Rectal smooth muscle tissue (tissue), 1 donor: ENCODE results near the gene TRMT1L.
"Not testable (repeated sequence)": the region's sequence is repeated elsewhere in the genome, so short reads cannot be mapped to it uniquely, and the experiment has no call there.

Experiments used
- H3K27ac ChIP-seq: one replicate; pipeline ENCODE4 v1.7.0; 2013; ENCODE audit warnings: low read depth, low read length, inconsistent platforms
- H3K27me3 ChIP-seq: one replicate; pipeline ENCODE4 v1.7.0; 2013; ENCODE audit warnings: low read length; ENCODE audit not compliant: control insufficient read depth, insufficient read depth
- H3K36me3 ChIP-seq: one replicate; pipeline ENCODE4 v1.7.0; 2013; ENCODE audit warnings: low read length; ENCODE audit not compliant: control insufficient read depth, insufficient read depth
- H3K4me1 ChIP-seq: one replicate; pipeline ENCODE4 v1.7.0; 2013; ENCODE audit warnings: low read length; ENCODE audit not compliant: control insufficient read depth, insufficient read depth
- H3K4me3 ChIP-seq: one replicate; pipeline ENCODE4 v1.7.0; 2013; ENCODE audit warnings: low read length
- H3K9ac ChIP-seq: one replicate; pipeline ENCODE4 v1.7.0; 2013; ENCODE audit warnings: low read length

The TRMT1L gene, protein sequence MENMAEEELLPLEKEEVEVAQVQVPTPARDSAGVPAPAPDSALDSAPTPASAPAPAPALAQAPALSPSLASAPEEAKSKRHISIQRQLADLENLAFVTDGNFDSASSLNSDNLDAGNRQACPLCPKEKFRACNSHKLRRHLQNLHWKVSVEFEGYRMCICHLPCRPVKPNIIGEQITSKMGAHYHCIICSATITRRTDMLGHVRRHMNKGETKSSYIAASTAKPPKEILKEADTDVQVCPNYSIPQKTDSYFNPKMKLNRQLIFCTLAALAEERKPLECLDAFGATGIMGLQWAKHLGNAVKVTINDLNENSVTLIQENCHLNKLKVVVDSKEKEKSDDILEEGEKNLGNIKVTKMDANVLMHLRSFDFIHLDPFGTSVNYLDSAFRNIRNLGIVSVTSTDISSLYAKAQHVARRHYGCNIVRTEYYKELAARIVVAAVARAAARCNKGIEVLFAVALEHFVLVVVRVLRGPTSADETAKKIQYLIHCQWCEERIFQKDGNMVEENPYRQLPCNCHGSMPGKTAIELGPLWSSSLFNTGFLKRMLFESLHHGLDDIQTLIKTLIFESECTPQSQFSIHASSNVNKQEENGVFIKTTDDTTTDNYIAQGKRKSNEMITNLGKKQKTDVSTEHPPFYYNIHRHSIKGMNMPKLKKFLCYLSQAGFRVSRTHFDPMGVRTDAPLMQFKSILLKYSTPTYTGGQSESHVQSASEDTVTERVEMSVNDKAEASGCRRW

DNA sequence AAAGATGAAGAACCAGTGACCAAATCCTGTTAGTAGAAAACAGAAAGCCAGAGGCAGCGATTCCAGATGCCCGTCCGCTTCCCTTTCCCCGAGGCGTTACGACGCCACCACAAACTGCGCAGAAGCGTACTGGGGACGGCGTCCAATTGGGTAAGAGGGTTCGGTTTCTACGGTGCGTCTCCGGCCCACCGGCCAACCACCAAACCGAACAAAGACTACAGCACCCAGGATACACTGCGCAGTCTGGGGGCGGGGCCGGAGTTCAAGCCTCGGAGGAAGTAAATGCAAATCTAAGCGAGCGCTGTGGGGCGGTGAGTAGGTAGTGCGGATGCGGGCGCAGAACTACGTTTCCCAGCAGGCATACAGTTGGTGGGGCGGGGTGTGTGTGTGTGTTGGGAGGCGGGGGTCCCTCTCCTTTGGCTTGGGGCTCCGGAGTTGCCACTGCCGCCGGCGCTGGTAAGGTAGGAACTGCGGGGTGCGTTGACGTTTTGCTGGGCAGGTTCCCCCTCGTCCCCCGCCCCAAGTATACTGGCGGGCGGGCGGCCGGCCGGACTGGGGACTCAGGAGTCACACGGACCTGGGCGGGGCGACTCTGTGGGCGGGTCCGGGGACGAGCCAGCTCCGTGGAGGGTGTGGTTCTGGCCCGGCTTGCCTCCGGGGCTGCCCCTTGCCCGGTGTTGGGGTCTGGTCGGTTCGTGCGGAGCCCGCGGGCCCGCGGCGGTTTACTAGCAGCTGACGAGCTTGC is at the start of gene TRMT1L, which contains the start of gene SWT1:
TSS of gene TRMT1L (minus strand) at position 100 of the 745 bp plus-strand sequence. CDS start 241 bp downstream, outside the sequence.
TSS of gene SWT1 (plus strand) at position 314 of the 745 bp plus-strand sequence. CDS start 3,675 bp downstream, outside the sequence.
- Histone ChIP-seq H3K27me3 (no peaks in the 10 kb centered on the region), H3K4me3 (peak within 1 kb of the TSS; percentile 96)

DNA sequence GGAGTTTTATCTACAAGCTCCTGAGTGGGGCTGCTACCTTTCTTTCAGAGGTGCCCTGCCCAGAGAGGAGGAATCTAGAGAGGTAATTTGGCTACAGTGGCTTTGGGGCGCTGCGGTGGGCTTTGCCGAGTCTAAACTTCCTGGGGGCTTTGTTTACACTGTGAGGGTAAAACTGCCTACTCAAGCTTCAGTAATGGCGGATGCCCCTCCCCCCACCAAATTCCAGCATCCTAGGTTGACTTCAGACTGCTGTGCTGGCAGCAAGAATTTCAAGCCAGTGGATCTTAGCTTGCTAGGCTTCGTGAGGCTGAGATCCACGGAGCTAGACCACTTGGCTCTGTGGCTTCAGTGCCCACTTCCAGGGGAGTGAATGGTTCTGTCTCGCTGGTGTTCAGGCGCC is 44.1 kb upstream of the TRMT1L start:
- Histone ChIP-seq H3K27me3 (no peaks in the 10 kb centered on the region), H3K4me3 (no peak overlapping the region), H3K27ac (no peak overlapping the region), H3K9ac (no peak overlapping the region), H3K4me1 (no peaks in the 10 kb centered on the region), H3K36me3 (no peaks in the 10 kb centered on the region)

More for the DNA sequence above, at the start of gene TRMT1L, which contains the start of gene SWT1:
- Histone ChIP-seq H3K36me3 (no peaks in the 10 kb centered on the region), H3K4me1 (peaks cover 19% of the 10 kb centered on the region), H3K9ac (peak within 1 kb of the TSS; percentile 96), H3K27ac (peak within 1 kb of the TSS; percentile 99)

DNA sequence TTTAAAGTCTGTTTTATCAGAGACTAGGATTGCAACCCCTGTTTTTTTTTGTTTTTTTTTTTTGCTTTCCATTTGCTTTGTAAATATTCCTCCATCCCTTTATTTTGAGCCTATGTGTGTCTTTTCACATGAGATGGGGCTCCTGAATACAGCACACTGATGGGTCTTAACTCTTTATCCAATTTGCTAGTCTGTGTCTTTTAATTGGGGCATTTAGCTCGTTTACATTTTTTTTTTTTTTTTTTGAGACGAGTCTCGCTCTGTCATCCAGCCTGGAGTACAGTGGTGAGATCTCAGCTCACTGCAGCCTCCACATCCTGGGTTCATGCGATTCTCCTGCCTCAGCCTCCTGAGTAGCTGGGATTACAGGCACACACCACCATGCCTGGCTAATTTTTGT is 42.0 kb upstream of the TRMT1L start:
- H3K4me1 ChIP-seq, H3K27ac ChIP-seq, H3K36me3 ChIP-seq, H3K9ac ChIP-seq, H3K4me3 ChIP-seq, H3K27me3 ChIP-seq: not testable (repeated sequence)

DNA sequence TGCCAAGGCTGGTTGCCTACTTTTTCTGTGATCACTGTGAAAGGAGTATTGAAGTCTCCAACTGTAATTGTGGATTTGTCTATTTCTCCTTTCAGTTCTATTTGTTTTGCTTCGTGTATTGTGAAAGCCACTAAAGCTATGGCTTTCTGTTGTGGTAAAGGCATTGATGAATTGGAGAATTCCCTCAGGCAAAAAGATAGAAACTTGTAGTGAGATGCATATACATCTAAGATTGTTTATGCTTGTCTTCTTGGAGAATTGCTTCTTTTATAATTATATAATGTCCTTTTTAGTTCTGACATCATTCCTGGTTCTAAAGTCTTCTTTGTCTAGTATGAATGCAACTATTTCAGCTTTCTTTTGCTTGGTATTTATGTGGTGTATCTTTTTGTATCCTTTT is 37.0 kb upstream of the TRMT1L start:
- Histone ChIP-seq H3K4me3 (no peak overlapping the region), H3K27me3 (no peaks in the 10 kb centered on the region), H3K36me3 (no peaks in the 10 kb centered on the region), H3K4me1 (no peaks in the 10 kb centered on the region), H3K27ac (no peak overlapping the region), H3K9ac (no peak overlapping the region)

DNA sequence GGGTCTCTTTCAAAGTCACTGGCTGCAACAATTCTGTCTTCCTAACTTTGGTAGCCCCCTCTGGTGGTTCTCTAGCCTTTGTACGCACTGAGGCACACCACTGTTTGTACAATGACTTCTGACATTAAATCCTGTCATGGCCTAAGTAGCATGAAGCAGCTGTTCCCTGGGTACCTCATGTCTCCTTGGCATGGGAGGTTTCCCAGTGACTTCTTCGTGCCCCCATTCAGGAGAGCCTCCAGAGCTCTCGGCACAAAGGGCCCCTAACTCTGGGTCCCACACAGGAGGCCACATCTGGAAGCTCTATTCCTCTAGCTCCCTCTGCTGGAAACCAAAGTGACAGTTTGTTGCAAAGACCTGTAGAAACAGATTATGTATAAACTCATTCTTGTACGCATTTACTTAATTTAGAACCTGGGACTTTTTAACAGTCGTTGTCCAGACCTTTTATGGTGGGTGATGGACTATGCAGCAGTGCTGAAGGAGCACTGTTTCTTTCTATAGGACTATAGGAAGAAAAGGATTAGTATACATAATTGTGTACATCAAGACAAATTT is 13.6 kb upstream of the TRMT1L start:
- H3K4me3 ChIP-seq, result no peak overlapping the region
- H3K9ac ChIP-seq, result no peak overlapping the region
- H3K27me3 ChIP-seq, result no peaks in the 10 kb centered on the region
- H3K4me1 ChIP-seq, result no peaks in the 10 kb centered on the region
- H3K27ac ChIP-seq, result no peak overlapping the region
- H3K36me3 ChIP-seq, result peaks cover 2% of the 10 kb centered on the region

DNA sequence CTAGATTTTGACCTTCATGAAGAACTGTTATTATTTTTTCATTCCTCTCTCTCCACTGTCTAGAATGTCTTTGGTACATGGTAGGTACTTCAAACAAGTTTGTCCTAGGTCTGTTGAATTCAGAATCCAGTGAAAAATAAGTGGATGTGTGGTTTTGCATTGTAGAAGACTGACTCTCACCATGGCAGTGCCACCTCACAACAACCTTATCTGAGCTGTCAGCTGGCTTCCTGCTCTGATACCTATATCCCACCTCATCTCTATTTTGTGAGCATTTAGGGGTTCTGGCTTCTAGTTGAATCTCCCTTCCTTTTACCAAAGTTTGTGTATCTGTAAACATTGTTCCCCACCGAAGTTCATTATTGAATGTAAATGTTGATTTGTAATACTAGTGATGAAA is 9.4 kb upstream of the TRMT1L start:
- Histone ChIP-seq H3K4me1 (no peaks in the 10 kb centered on the region), H3K4me3 (no peak overlapping the region), H3K9ac (no peak overlapping the region), H3K36me3 (peaks cover 2% of the 10 kb centered on the region), H3K27me3 (no peaks in the 10 kb centered on the region), H3K27ac (no peak overlapping the region)

DNA sequence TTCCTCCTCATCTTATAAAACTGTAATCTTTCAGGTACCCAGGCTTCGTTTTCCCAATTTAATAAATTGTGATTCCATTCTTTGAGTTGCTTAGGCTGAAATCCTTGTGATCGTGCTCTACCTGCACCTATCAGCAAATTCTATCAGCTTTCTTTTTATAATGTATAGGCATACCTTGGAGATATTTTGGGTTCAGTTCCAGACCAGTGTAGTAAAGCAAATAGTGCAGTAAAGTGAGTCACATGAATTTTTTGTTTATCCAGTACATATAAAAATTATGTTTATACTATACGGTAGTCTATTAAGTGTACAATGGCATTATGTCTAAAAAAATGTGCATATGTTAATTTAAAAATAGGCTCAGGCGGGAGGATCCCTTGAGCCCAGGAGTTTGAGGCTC is 5.7 kb upstream of the TRMT1L start:
- H3K4me3 ChIP-seq, result no peak overlapping the region
- H3K27ac ChIP-seq, result no peak overlapping the region
- peaks cover 8% of the 10 kb centered on the region for H3K4me1 ChIP-seq
- H3K9ac ChIP-seq, result no peak overlapping the region
- H3K27me3 ChIP-seq, result no peaks in the 10 kb centered on the region
- peaks cover 2% of the 10 kb centered on the region for H3K36me3 ChIP-seq

DNA sequence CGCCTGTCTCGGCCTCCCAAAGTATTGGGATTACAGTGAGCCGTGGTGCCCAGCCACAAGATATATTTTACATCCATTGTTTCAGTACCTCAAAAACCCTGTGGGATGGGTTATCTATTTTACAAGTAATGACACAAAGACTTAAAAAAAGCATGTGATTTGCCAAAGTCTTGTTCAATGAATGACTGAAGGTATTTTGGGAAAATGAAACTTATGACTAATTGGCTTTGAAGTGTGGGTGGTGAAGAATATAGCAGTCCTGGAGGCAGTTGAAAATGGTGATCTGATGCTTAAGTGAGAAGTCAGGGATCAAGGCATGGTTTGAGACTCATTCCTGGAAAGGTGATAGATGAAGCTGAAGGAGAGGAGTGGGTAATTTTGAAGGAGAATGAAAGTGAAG is 3.2 kb upstream of the TRMT1L start:
- H3K27ac ChIP-seq, result no peak overlapping the region
- no peak overlapping the region for H3K4me3 ChIP-seq
- H3K9ac ChIP-seq, result no peak overlapping the region

DNA sequence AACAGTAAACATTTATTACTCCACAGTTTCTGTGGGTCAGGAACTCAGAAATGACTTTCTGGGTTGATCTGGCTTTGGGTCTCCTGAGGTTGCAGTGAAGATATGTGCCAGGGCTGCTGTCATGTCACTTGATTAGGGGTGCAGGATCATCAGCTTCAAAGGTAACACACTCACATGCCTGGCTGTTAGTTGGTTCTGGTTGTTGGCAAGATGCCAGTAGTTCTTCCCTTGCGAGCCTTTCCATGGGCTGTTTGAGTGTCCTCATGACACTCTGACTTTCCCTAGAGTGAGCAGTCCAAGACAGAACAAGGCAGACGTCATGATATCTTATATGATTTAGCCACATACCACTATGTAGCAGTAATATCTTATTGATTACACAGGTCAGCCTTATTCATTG is 2.0 kb upstream of the TRMT1L start:
- Histone ChIP-seq H3K27ac (no peak overlapping the region), H3K4me3 (no peak overlapping the region), H3K36me3 (no peaks in the 10 kb centered on the region), H3K9ac (no peak overlapping the region), H3K27me3 (no peaks in the 10 kb centered on the region), H3K4me1 (peaks cover 19% of the 10 kb centered on the region)

More for the DNA sequence above, 3.2 kb upstream of the TRMT1L start:
- Histone ChIP-seq H3K4me1 (peaks cover 17% of the 10 kb centered on the region), H3K27me3 (no peaks in the 10 kb centered on the region), H3K36me3 (no peaks in the 10 kb centered on the region)

DNA sequence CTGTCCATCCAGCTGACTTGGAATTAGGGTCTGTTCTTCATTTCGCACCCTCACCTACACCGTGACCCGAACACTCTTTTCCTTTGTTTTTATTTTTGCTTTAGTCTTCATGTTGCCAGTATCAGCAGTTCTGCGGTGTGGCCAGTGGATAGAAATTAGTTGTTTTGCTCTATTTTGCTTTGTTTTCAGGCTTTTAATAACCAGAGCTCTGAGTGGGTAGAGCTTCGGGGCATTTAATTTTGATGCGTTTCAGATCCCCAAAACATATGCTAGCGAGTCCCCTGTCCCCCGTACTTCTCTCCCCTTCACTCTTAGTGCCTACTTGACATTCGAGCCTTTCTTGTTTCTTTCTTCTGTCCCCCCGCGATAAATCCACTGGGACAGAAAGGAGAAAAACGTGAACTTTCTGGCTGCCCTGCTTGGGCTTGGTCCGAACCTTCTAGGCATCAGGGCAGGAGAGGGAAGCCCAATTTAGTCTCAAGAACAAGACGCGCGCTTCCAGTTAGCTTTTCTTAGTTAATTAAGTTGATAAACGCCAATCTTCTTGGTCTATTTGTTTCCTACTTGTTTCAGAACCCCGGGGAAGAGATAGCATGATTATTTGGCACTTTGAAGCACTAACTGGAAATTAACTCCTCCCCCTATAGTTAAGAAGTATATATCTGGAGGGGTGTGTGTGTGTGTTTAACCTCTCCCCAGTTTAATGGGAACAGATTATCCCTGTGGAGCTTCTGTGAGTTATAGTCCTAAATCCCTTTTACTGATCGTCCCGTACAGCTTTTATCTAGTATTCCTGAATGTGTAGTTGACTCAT is 1.1 kb upstream of the TRMT1L start:
- H3K27ac ChIP-seq, result peak overlapping the region; percentile 93
- peak overlapping the region; percentile 96 for H3K4me3 ChIP-seq
- H3K27me3 ChIP-seq, result no peaks in the 10 kb centered on the region
- H3K4me1 ChIP-seq, result peaks cover 19% of the 10 kb centered on the region
- peak overlapping the region; percentile 51 for H3K9ac ChIP-seq
- H3K36me3 ChIP-seq, result no peaks in the 10 kb centered on the region

DNA sequence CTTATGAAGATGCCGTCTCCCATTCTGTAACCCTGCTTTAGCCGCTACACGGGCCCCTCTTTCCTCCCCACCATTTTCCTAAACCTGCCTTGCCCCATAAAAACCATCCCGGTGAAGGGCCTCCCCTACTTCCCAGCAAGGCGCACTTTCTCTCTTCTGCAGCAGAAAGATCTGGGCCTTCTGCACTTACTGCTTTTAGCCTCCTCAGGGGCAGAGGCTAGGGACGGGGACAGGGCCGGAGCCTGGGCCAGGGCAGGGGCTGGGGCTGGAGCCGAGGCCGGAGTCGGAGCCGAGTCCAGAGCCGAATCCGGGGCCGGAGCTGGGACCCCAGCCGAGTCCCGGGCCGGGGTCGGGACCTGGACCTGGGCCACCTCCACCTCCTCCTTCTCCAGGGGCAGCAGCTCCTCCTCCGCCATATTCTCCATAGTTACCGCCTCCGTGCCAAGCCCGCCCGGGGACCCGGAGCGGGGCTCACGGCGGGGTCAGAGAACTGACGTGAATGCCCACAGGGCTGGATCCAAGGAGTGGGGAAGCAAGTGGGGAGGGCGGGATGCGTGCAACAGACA is 382 bp downstream of the TRMT1L start:
- H3K27me3 ChIP-seq, result no peaks in the 10 kb centered on the region
- H3K27ac ChIP-seq, result peak overlapping the region; percentile 99
- H3K4me3 ChIP-seq, result peak overlapping the region; percentile 96
- H3K4me1 ChIP-seq, result peaks cover 19% of the 10 kb centered on the region
- peak overlapping the region; percentile 96 for H3K9ac ChIP-seq
- no peaks in the 10 kb centered on the region for H3K36me3 ChIP-seq
